ENCODE results near the gene UBALD2.
"Not testable (repeated sequence)": the region's sequence is repeated elsewhere in the genome, so short reads cannot be mapped to it uniquely, and the experiment has no call there.

The UBALD2 gene

DNA sequence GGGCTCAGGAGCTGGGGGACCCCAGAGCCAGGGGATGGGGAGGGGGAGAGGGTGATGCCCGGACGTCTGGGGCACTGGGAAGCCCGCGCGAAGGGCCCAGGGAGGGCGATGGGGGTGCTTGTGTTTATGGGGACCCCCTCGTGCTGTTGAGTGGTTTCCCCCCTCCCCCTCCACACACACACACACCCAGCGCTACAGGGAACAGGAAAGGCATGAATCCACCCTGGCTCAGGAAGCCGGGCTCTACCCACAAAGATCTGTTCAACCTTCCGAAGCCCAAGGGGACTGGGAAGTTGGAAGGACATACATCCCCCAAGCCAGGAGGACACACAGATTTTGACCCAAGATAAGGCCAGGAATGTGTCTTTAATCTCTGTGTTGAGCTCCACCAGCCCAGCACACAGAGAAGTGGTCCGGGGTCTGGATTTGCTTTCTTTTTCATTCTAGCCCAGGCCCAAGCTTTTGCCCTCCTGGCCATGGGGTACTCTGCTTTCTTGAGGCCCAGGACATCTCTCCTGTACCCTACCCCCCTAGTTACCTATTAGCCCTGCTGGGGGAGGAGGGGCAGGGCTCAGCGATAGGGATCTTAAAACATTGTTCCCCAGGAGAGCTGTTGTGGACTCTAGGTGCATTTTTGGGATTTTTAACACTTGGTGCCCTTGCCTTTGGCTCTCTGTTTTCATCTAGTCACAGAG lies 1.2 kb downstream of the UBALD2 start:
- peak; percentile 31 to 72 for DNase-seq

GRCh38 chr17:76267051-76267576 lies 2.0 kb downstream of the UBALD2 start:
- DNase-seq = no peak

DNA sequence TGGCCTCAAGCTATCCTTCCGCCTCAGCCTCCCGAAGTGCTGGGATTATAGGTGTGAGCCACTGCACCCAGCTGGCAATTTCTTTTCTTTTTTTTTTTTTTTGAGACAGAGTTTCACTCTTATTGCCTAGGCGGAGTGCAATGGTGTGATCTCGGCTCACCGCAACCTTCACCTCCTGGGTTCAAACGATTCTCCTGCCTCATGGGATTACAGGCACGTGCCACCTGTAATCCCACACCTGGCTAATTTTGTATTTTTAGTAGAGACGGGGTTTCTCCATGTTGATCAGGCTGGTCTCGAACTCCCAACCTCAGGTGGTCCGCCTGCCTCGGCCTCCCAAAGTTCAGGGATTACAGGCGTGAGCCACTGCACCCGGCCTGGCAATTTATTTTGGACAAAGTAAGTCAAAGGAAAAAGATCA lies 2.4 kb downstream of the UBALD2 start:
- DNase-seq = not testable (repeated sequence)

- peak; percentile 94 to 96 for DNase-seq
Measured at GRCh38 chr17:76268015-76268749, 3.0 kb downstream of the UBALD2 start.

- peak; percentile 14 to 27 for DNase-seq
Measured at GRCh38 chr17:76268991-76269981, 4.1 kb downstream of the UBALD2 start.

- no peak for DNase-seq
Measured at GRCh38 chr17:76270127-76270592, 5.0 kb downstream of the UBALD2 start.

- no peak for DNase-seq
Measured at GRCh38 chr17:76270770-76271668, 5.9 kb downstream of the UBALD2 start.

GRCh38 chr17:76271669-76272540 lies 6.8 kb downstream of the UBALD2 start:
- no peak for DNase-seq

GRCh38 chr17:76272541-76273444 lies 7.6 kb downstream of the UBALD2 start:
- peak in 1 of 2 experiments; percentile 17 for DNase-seq

DNA sequence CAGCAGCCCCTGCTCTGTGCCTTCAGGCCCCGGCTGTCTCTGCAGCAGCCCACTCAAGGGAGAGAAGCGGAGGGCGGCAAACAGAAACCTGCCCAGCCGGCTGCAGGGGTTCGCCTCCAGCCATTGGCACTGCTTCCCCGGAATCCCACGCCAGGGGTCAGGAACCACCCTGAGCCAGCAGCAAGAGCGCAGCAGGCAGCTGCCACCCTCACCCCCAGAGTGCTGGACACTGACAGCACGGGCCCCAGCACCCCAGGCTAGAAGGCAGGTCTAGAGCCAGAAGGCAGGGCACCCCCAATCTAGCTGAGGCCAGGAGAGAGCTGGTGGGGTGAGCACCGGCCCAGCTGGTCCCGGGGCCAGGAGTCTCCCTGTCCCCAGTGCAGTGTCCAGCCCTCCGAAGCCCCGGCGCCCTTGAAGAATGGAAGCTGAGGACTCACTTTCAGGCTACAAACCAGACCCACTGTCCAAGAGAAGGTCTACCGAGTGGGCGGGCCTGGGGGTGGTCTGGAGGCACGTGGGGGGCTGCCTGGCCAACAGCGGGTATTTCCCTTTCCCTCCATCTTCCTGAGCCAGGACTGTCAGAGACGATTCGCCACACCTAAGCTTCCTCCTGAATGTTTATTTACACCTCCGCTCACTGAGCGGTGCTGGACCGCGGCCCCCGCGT lies 8.4 kb downstream of the UBALD2 start:
- no peak for DNase-seq

- DNase-seq = no peak
Measured at GRCh38 chr17:76274112-76274956, 9.2 kb downstream of the UBALD2 start.

GRCh38 chr17:76275382-76276068 lies 10.4 kb downstream of the UBALD2 start:
- DNase-seq = no peak

- DNase-seq = no peak
Measured at GRCh38 chr17:76276069-76276431, 10.9 kb downstream of the UBALD2 start.

DNA sequence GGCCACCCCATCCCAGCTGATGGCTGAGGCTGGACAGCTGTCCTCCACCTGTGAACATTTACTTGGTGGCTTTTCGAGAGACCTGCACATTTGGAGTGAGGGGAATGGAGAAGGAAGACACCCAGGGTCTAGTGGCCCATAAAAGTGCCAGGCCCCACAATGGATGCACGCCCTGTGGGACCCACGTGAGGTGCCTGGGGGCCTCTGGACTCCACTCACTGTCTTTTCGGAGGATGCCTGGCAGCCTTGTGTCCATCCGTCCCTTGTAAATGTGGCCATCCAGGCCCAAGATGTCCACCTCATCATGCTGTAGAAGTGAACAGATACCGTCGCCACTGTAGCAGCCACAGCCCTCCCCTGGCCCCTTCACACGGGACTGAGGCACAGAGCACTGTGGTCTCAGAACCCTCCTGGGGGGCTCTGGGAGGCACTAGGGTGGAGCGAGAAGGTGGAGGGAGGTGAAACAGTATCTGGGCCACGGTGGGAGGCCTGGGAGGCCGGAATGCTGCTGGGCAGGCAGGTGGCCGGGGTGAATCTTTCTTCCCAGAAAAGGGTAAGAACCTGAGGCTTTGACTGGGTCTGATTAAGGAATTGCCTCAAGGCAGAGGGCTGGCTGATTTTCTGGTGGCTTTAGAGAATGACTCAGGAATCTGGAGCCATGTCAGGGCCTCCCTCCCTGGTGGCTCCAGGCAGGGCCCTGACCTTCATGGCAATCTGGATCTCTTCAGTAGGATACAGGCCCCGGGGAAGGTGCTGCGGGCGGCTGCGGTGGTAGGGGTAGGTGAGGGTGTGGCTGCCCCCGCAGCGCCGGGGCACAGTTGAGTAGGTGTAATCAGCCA lies 11.5 kb downstream of the UBALD2 start:
- no peak for DNase-seq

GRCh38 chr17:76277300-76278267 lies 12.4 kb downstream of the UBALD2 start:
- no peak for DNase-seq

All from Kasumi-1 (cell line).